Daoy (cell line): ENCODE measurements around the gene PCDHGA5. TPM values are rescaled to one million over a fixed set of nuclear protein-coding genes. Genes with fewer than 3 reads are reported as not detected.
A peak's percentile ranks its signal among the peaks of the same experiment; 100 is the strongest.
"Not testable (repeated sequence)": the region's sequence is repeated elsewhere in the genome, so short reads cannot be mapped to it uniquely, and the experiment has no call there.

Experiments used
- DNase-seq: peaks from one replicate; pipeline ENCODE4 v3.0.0-alpha.2; 2015; ENCODE audit warnings: low read depth
- total RNA-seq: library from RNA; depleted of rRNA; stranded (reverse); fragments of >200 nt; shearing (Covaris generic); gene quantifications from 2 replicates; pipeline ENCODE4 v1.2.3, GENCODE V29; 2014

PCDHGA5 gene
- total RNA-seq, 1 experiment from 2014 or later = 0.23 TPM

DNA sequence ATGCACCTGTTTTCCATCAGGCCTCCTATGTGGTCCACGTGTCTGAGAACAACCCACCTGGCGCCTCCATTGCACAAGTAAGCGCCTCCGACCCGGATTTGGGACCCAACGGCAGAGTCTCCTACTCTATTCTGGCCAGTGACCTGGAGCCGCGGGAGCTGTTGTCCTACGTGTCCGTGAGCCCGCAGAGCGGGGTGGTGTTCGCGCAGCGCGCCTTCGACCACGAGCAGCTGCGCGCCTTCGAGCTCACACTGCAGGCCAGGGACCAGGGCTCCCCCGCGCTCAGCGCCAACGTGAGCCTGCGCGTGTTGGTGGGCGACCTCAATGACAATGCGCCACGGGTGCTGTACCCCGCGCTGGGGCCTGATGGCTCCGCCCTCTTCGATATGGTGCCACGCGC lies 12.4 kb upstream of the PCDHGA5 start:
- no peak for DNase-seq

DNA sequence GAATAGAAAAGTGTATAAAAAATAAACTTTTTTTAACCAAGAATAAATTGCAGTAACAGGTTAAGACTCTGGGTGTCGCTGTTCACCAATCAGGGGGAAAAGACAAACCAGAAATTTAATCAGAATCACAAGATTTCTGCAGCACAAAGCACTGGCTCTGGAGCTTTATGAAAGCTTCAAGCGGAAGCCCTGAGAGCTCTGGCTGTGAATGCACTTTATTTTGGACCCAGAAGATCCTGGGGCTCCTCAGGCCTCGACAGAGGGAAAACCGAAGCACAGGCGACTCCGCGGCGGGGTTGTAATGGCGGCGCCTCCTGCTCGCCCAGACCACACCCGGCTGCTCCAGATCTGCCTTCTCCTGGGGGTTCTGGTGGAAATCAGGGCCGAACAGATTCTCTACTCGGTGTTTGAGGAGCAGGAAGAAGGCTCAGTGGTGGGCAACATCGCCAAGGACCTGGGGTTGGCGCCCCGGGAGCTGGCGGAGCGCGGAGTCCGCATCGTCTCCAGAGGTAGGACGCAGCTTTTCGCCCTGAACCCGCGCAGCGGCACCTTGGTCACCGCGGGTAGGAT lies 9.0 kb upstream of the PCDHGA5 start, which contains the start of gene PCDHGA4:
TSS of gene PCDHGA4 (plus strand) at position 122 of the 570 bp plus-strand sequence. CDS start at position 209, 87 bp downstream.
- no peak for DNase-seq

DNA sequence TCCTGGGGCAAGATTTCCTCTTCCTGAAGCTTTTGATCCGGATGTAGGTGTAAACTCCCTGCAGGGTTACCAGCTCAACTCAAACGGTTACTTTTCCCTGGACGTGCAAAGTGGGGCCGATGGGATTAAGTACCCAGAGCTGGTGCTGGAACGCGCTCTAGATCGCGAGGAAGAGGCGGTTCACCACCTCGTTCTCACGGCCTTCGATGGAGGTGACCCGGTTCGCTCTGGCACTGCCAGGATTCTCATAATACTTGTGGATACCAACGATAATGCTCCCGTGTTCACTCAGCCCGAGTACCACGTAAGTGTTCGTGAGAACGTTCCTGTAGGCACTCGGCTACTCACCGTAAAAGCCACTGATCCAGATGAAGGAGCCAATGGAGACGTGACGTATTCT lies 8.3 kb upstream of the PCDHGA5 start:
- no peak for DNase-seq

DNA sequence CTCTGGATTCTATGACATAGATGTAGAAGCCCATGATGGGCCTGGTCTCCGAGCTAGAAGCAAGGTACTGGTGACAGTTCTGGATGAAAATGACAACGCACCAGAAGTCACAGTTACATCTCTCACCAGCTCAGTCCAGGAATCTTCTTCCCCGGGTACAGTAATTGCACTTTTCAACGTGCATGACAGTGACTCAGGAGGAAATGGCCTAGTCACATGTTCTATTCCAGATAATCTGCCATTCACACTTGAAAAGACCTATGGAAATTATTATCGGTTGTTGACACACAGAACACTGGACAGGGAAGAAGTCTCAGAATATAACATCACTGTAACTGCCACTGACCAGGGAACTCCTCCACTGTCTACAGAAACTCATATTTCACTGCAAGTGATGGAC lies 7.8 kb upstream of the PCDHGA5 start:
- no peak for DNase-seq

DNA sequence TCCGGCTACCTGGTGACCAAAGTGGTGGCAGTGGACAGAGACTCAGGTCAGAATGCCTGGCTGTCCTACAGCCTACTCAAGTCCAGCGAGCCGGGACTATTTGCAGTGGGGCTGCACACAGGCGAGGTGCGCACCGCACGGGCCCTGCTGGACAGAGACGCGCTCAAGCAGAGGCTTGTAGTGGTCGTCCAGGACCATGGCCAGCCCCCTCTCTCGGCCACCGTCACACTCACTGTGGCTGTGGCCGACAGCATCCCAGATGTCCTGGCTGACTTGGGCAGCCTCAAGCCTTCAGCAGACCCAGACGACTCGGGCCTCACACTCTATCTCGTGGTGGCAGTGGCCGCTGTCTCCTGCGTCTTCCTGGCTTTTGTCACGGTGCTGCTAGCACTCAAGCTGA lies 7.0 kb upstream of the PCDHGA5 start:
- no peak for DNase-seq

DNA sequence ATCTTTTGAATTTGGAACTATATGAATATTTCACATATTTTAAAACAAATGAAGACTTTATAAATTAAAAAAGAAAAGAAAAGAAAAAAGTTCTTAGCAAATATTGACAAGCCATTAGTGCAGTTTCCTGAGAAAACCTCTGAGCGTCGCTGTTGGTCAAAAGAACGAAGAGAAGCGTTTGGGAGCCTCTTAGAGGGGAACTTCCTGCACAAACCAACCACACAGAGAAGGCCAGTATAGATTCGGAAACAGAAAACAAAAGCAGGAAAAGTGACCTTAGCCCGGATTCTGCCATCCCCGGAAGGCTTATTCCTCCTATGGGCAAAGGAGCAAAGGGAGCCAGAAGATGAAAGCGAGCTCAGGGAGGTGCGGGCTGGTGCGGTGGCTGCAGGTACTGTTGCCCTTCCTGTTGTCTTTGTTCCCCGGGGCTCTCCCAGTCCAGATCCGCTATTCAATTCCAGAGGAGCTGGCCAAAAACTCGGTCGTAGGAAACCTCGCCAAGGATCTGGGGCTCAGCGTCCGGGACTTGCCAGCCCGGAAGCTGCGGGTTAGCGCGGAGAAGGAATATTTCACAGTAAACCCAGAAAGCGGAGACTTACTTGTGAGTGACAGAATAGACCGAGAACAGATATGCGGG lies 4.1 kb upstream of the PCDHGA5 start, which contains the start of gene PCDHGB2:
TSS of gene PCDHGB2 (plus strand) at position 205 of the 637 bp plus-strand sequence. CDS start at position 347, 142 bp downstream.
- DNase-seq = peak; percentile 36

DNA sequence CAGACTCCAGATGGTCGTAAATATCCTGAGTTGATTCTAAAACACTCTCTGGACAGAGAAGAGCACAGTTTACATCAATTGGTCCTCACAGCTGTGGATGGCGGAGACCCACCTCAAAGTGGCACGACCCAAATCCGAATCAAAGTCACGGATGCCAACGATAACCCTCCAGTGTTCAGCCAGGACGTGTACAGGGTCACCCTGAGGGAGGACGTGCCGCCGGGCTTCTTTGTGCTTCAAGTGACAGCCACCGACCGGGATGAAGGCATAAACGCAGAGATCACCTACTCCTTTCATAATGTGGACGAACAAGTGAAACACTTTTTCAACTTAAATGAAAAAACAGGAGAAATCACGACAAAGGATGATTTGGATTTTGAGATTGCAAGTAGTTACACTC lies 3.3 kb upstream of the PCDHGA5 start:
- DNase-seq = no peak

DNA sequence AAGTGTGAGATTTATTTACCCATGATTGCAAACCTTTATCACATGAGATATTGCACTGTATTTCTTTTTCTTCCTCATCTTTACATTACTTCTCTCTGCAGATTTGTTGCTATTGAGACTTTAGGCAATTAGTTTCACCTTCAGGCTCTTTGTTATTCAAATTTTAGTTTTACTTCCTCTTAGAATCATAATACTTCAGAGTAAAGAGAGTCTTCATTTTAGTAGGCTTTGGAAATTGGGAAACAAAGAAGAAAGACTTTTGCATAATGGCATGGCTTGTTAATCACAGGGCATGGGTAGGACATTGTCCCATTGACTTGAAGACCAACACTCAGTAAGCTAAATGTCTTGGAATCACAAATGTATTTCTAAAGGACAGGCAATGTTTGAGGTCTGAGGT lies 1.2 kb upstream of the PCDHGA5 start:
- no peak for DNase-seq

DNA sequence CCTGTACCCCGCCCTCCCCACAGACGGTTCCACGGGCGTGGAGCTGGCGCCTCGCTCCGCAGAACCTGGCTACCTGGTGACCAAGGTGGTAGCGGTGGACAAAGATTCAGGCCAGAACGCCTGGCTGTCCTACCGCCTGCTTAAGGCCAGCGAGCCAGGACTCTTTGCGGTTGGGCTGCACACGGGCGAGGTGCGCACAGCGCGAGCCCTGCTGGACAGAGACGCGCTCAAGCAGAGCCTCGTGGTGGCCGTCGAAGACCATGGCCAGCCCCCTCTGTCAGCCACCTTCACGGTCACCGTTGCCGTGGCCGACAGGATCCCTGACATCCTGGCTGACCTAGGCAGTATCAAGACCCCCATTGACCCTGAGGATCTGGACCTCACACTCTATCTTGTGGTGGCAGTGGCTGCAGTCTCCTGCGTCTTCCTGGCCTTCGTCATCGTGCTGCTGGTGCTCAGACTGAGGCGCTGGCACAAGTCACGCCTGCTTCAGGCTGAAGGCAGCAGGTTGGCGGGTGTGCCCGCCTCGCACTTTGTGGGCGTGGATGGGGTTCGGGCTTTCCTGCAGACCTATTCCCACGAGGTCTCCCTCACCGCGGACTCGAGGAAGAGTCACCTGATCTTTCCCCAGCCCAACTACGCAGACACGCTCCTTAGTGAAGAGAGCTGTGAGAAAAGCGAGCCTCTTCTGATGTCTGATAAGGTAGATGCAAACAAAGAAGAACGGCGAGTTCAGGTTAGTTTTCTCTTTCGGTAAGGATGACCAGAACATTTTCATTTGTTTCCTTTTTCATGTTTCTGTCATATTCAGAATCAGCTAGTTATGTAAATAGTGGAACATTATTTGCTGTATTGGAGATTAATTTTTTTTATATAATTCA lies 2.3 kb downstream of the PCDHGA5 start:
- no peak for DNase-seq

DNA sequence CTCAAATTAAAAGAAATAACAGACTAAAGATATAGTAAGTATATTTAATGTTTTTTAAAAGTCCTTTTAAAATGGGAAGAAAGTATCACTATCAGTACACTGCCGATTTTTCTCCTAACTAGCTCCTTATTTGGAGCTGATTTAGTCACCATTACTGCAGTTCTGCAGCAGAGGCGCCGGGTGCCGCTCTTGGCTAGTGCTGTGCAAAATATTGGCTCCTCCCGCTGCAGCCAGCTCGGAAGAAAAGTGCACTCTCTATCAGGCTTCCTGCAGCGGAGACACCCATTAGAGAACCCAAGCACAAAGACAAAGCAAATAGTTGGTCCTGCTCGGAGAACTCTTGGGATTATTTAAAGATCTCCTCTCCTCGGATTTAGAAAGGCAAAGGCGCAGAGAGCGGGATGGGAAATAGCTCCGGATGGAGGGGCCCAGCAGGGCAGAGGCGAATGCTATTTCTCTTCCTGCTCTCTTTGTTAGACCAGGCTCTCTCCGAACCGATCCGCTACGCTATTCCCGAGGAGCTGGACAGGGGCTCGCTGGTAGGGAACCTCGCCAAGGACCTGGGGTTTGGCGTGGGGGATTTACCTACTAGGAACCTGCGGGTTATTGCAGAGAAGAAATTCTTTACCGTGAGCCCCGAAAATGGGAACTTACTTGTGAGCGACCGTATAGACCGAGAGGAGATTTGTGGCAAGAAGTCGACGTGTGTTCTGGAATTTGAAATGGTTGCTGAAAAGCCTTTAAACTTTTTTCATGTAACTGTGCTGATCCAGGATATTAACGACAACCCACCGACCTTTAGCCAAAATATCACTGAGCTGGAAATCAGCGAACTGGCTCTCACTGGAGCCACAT lies 6.3 kb downstream of the PCDHGA5 start, which contains the start of gene PCDHGB3:
TSS of gene PCDHGB3 (plus strand) at position 249 of the 855 bp plus-strand sequence. CDS start at position 402, 153 bp downstream.
- peak; percentile 50 for DNase-seq

DNA sequence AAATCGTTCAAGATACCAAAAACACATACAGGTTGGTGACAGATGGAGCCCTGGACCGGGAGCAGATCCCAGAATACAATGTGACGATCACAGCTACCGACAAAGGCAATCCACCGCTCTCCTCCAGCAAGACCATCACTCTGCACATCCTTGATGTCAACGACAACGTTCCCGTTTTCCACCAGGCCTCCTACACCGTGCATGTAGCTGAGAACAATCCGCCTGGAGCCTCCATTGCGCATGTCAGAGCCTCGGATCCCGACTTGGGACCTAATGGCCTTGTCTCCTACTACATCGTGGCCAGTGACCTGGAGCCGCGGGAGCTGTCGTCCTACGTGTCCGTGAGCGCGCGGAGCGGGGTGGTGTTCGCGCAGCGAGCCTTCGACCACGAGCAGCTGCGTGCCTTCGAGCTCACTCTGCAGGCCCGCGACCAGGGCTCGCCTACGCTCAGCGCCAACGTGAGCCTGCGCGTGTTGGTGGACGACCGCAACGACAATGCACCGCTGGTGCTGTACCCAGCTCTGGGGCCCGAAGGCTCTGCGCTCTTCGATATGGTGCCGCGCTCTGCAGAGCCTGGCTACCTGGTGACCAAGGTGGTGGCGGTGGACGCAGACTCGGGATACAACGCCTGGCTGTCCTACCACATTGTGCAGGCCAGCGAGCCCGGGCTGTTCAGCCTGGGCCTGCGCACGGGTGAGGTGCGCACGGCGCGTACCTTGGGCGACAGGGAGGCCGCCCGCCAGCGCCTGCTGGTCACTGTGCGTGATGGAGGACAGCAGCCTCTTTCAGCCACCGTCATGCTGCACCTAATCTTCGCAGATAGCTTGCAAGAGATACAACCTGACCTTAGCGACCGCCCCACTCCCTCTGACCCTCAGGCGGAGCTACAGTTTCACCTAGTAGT lies 7.9 kb downstream of the PCDHGA5 start:
- DNase-seq = no peak

DNA sequence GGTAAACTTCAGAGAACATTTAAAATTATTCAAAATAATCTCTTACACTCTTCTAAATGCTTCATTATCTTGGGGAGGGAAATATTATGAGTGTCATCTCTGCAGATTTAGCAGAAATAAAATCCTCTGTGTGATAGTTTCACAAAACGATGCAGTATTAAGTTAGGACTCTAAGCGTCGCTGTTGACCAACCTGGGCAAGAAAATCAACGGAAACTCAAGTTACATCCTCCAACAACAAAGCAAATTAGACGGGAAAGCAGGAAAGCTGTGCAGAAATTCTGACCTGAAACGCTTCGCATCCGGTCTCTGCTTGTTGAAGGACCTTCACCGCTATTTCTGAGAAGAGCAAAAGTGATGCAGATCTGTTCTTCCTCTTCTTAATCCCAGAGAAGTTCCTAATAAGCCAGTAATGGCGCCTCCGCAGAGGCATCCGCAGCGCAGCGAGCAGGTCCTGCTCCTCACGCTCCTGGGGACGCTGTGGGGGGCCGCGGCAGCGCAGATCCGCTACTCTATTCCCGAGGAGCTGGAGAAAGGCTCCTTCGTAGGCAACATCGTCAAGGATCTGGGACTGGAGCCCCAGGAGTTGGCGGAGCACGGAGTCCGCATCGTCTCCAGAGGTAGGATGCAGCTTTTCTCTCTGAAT lies 9.8 kb downstream of the PCDHGA5 start, which contains the start of gene PCDHGA6:
TSS of gene PCDHGA6 (plus strand) at position 219 of the 645 bp plus-strand sequence. CDS start at position 412, 193 bp downstream.
- DNase-seq = no peak

DNA sequence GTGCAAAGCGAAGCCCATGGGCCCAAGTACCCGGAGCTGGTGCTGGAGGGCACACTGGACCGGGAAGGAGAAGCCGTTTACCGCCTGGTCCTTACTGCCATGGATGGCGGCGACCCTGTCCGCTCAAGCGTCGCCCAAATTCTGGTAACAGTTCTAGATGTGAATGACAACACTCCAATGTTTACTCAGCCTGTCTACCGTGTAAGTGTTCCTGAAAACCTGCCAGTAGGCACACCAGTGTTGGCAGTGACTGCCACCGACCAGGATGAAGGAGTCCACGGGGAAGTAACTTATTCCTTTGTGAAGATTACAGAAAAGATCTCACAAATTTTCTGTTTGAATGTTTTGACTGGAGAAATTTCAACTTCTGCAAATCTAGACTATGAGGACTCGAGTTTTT lies 10.7 kb downstream of the PCDHGA5 start:
- DNase-seq = no peak

DNA sequence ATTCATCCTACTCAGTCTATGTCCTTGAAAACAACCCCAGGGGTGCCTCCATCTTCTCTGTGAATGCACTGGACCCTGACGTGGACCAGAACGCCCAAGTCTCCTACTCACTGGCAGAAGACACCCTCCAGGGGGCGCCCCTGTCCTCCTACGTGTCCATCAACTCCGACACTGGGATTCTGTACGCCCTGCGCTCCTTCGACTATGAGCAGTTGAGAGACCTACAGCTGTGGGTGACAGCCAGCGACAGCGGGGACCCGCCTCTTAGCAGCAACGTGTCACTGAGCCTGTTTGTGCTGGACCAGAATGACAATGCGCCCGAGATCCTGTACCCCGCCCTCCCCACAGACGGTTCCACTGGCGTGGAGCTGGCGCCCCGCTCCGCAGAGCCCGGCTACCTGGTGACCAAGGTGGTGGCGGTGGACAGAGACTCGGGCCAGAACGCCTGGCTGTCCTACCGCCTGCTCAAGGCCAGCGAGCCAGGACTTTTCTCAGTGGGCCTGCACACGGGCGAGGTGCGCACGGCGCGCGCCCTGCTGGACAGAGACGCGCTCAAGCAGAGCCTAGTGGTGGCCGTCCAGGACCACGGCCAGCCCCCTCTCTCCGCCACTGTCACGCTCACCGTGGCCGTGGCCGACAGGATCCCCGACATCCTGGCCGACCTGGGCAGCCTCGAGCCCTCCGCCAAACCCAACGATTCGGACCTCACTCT lies 11.6 kb downstream of the PCDHGA5 start:
- not testable (repeated sequence) for DNase-seq

DNA sequence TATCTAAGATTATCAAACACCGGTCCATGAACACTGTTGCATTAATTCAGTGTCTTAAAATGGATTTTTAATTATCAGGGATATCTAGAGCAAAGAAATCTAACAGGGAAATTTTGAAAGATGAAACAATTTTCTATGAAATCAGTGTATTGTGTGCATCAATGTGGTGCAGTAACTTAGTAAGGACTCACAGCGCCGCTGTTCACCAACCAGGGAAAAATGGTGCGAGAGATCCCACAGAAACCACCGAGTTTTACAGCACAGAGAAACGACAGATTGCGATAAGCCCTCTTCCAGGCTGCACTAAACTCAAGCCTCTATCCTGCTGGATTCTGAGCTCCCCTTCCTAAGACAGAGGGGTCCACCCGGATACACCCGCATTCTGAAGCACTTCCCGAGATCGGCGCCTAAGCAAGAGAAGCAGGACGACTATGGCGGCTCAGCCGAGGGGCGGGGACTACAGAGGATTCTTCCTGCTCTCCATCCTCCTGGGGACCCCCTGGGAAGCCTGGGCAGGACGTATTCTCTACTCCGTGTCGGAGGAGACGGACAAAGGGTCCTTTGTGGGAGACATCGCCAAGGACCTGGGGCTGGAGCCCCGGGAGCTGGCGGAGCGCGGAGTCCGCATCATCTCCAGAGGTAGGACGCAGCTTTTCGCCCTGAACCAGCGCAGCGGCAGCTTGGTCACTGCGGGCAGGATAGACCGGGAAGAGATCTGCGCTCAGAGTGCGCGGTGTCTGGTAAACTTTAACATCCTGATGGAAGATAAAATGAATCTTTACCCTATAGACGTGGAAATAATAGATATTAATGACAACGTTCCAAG lies 18.7 kb downstream of the PCDHGA5 start, which contains the start of gene PCDHGA7:
TSS of gene PCDHGA7 (plus strand) at position 274 of the 826 bp plus-strand sequence. CDS start at position 432, 158 bp downstream.
- DNase-seq = no peak

DNA sequence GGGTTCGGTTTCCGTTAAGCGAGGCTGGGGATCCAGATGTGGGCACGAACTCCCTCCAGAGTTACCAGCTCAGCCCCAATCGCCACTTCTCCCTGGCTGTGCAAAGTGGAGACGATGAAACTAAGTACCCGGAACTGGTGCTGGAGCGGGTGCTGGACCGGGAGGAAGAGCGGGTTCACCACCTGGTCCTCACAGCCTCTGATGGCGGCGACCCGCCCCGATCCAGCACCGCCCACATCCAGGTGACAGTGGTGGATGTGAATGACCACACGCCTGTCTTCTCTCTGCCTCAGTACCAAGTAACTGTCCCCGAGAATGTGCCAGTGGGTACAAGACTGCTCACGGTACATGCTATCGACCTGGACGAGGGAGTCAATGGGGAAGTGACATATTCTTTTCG lies 19.4 kb downstream of the PCDHGA5 start:
- no peak for DNase-seq

DNA sequence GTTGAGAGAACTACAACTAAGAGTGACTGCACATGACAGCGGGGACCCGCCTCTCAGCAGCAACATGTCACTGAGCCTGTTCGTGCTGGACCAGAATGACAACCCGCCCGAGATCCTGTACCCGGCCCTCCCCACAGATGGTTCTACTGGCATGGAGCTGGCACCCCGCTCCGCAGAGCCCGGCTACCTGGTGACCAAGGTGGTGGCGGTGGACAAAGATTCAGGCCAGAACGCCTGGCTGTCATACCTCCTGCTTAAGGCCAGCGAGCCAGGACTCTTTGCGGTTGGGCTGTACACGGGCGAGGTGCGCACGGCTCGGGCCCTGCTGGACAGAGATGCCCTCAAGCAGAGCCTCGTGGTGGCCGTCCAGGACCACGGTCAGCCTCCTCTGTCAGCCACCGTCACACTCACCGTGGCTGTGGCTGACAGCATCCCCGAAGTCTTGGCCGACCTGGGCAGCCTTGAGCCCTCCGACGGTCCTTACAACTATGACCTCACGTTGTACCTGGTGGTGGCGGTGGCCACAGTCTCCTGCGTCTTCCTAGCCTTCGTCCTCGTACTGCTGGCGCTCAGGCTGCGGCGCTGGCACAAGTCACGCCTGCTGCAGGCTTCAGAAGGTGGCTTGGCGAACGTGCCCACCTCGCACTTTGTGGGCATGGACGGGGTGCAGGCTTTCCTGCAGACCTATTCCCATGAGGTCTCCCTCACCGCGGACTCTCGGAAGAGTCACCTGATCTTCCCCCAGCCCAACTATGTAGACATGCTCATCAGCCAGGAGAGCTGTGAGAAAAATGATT lies 20.7 kb downstream of the PCDHGA5 start:
- DNase-seq = no peak
